Kidney tubule cell (primary cell): Measurements from ENCODE around the gene NME4.
"Not testable (repeated sequence)": the region's sequence is repeated elsewhere in the genome, so short reads cannot be mapped to it uniquely, and the experiment has no call there.

Experiments
- DNase-seq: peaks from one replicate; pipeline ENCODE4 v3.0.0-alpha.2; 2018; ENCODE audit warnings: low spot score

The NME4 gene

GRCh38 chr16:398561-399339, 1.8 kb downstream of the NME4 start:
- DNase-seq: no peak

DNA sequence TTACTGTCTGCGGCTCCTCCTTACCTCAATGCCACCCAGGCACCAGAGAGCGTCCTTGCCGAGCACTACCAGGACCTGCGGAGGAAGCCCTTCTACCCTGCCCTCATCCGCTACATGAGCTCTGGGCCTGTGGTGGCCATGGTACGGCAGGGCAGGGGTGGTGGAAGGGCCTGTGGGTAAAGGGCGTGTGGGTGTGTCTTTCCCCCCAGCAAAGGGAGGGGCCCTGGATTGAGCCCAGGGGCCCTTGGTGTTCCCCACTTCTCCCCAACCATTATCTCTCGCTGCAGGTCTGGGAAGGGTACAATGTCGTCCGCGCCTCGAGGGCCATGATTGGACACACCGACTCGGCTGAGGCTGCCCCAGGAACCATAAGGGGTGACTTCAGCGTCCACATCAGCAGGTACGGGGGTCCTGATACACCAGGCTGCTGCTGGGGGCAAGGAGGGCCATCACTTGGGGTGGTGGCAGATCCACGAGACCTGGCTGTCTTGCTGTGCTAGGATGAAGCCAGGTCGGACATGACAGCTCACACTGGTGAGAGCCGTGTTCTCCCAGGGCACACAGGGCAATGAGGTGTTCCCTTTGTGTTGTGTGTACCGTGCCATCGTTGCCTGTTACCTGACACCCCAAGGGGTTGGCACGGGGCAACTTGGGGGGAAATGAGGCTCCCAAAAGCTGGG, 2.5 kb downstream of the NME4 start:
- DNase-seq: no peak

DNA sequence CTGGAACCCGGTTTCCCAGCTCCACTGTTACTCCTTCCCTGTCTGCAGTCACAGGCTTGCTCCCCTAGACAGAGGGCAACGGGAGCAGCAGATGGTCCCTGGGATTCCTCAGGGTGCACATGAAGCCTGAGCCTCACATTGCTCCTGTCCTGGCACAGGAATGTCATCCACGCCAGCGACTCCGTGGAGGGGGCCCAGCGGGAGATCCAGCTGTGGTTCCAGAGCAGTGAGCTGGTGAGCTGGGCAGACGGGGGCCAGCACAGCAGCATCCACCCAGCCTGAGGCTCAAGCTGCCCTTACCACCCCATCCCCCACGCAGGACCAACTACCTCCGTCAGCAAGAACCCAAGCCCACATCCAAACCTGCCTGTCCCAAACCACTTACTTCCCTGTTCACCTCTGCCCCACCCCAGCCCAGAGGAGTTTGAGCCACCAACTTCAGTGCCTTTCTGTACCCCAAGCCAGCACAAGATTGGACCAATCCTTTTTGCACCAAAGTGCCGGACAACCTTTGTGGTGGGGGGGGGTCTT, 3.1 kb downstream of the NME4 start:
- DNase-seq: no peak

- peak; percentile 87 for DNase-seq
Observed at GRCh38 chr16:401468-402348, 4.7 kb downstream of the NME4 start, which contains the start of gene DECR2. Gene DECR2 (plus strand): TSS chr16:401885. CDS start chr16:401964, 79 bp downstream.

DNA sequence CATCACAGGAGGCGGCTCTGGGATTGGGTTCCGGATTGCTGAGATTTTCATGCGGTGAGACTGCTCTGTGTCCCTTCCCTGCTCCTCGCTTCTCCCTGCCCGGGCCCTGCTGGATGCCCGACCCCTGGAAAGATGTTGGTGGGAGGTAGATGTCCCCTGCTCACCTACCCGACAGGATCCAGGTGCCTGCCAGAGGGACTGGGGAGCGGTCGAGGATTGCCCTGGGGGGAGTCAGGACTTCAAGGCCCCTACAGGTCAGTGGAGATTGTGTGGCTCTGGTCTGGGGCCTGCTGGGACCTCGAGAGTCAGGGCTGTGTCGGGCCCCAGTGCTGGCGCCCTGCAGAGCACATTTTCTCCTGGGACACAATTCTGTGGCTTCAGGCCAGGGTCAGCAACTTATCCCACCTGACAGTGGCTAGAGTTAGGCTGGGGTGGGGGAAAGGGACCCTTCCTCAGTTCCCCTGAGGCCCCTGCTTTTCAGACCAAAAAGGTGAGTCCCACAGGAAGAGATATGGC, 8.0 kb downstream of the NME4 start:
- DNase-seq: no peak

DNA sequence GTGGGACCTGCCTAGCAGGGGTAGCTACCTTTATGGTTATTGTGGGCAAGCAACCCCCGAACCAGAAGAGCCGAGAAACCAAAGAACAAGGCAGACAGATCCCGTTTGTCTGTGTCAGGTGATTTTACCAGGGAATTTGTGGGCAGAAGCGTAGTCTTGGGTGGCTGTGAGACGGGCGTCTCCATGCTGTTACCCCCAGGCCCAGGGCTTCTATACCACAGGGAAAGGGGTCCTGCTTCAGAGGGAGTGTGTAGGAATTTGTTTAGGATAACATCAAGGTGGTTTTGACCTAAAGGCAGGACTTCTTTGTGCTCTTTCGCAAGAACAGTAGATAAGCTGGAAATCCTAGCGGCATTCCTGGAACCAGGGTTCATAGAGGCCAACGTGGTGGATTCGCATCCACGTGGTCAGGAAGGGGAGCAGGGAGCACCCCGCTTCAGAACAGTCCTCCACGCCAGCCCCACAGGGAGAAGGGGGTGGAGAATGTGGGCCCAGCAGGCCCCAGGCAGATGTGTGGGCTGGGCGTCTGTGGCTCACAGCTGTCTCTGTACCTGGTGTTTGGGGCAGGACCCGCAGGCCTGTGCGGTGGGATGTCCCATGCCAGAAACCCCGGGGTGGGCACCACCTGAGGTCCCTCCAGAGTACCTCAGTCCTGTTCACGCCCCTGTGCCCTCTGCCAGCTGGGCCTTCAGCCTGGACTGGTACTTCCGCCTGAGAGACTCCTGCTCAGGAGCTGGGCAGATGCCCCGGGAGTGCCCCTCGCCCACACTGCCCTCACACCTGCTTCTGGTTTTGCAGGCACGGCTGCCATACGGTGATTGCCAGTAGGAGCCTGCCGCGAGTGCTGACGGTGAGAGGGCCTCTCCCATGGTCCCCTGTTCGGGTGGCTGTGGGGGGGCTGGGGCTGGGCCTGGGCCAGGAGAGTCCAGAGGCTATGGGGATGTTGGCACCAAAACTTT, 8.8 kb downstream of the NME4 start:
- no peak for DNase-seq

DNA sequence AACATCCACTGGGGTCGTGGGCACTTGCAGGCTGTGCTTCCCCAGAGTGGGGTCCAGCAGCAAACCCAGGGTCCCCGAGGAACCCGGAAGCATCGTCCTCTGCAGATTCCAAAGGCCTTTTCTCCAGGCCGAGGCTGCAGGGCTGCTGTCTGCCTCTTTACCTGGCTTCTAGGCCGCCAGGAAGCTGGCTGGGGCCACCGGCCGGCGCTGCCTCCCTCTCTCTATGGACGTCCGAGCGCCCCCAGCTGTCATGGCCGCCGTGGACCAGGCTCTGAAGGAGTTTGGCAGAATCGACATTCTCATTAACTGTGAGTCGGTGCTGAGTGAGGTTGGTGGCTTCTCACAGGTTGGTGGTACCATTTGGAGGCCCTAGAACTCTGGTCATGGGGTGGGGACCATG, 10.3 kb downstream of the NME4 start:
- DNase-seq: no peak

GRCh38 chr16:410516-411178, 13.6 kb downstream of the NME4 start:
- DNase-seq: no peak

DNA sequence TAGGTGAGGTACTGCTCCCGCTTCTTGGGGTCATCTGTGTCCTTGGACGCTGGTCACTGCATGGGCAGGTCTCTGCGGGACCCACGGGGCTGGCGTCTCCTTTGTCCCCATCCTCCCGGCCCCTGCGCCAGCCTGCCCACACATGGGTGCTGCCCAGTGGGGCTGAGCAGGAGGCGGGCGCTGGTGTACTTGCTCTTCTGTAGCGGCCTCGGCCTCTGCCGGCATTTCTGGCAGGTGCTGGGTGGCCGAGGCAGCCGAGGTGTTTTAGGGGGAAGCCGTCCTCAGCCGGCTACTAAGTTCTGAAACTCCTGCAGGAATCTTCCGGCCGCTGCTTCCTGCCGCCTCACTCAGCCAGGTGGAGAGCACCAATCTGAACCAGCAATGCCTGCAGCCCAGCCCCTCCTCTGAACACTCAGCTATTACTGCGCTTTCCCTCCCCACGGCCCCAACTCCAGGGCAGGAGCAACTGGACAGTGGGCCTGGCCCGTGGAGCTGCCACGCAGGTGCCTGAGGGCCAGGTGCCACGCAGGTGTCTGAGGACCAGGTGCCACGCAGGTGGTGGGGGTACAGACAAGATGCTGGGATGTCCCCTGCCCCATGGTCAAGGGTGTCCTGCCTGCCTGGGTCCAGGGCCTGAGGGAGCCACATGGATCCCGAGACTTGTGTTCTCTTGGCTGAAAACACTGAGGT, 14.7 kb downstream of the NME4 start:
- DNase-seq: no peak

DNA sequence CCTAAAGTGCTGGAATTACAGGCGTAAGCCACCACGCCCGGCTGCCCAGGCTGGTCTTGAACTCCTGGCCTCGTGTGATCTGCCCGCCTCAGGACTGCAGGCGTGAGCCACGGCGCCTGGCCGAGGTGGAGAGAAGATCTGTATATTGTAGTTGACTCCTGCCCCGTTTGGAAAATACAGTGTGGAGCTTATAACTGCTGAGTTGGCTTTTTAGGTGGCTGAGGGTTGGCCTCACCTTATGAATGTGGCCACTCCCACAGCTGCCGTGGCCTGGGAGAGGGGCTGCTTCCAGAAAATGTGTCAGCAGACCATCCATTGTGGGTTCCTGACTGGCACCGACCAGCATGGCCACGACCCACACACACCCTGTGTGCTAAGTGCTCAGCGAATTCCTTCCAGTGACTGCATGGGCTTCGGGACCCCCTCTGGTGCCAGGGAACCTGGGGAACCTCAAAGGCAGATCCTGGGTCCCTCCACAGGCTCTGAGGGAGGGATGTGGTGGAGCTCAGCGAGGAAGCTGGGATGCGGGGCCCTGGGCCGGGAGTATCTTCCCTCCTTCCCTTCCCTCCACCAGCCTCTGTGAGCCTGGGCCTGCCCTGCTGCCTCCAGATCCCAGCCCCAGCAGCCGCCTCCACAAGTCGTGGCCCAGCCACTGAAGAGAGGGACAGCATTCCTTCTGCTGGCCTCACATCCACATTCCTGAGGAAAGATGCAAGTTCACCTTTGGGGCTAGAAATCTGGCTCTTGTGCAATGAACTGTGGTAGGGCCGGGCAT, 17.6 kb downstream of the NME4 start:
- DNase-seq: peak; percentile 55

DNA sequence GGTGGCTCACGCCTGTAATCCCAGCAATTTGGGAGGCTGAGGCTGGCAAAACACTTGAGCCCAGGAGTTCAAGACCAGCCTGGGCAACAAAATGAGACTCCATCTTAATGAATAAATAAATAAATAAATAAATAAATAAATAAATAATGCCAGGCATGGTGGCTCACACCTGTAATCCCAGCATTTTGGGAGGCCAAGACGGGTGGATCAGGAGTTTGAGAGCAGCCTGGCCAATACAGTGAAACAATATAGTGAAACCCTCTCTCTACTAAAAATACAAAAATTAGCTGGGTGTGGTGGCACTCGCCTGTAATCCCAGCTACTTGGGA, 18.1 kb downstream of the NME4 start:
- DNase-seq: not testable (repeated sequence)

DNA sequence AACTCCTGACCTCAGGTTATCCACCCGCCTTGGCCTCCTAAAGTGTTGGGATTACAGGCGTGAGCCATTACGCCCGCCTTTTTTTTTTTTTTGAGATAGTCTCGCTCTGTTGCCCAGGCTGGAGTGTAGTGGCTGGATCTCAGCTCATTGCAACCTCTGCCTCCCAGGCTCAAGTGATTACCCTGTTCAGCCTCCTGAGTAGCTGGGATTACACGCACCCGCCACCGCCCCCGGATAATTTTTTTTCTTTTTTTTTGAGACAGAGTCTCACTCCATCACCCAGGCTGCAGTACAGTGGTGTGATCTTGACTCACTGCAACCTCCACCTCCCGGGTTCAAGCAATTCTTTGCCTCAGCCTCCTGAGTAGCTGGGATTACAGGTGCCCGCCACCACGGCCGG, 25.2 kb downstream of the NME4 start:
- not testable (repeated sequence) for DNase-seq

- DNase-seq: peak; percentile 91
Observed at GRCh38 chr16:424033-424622, 27.1 kb downstream of the NME4 start.

DNA sequence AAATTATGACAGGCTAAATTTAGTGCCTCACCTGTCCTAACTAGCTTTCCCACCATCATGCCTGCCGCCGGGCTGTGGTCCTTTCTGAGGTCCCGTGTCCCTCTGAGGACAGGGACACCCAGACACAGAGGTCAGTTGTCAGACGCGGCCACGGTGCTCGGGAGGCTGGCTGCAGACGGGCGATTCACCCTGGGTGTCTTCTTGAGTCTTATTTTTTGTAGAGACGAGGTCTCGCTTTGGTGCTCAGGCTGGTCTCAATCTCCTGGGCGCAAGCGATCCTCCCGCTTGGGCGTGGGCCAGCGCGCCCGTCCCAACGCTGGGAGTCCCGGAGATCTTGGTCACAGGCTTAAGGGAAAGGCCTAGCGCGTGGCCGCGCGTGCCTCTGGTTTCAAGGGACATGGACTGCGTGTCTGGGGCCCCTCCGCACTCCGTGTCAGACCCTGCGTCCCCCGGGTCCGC, 27.7 kb downstream of the NME4 start:
- peak; percentile 44 for DNase-seq

- peak; percentile 84 for DNase-seq
Observed at GRCh38 chr16:425082-425718, 28.2 kb downstream of the NME4 start, which contains the start of gene RAB11FIP3. Gene RAB11FIP3 (plus strand): TSS chr16:425649. CDS start chr16:426007, 358 bp downstream.

DNA sequence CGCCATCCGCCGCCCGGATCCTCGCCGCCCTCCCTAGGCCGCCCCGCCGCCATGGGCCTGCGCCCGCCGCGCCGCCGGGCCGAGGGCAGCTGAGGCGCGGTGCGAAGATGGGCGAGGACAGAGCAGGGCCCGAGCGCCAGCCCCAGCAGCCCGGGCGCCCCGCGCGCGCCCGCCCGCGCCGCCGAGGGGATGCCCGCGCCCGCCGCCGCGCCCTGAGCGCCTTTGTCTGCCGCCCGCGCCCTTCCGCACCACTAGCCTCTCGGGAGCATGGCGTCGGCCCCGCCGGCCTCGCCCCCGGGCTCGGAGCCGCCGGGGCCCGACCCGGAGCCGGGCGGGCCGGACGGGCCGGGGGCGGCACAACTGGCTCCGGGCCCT, 28.7 kb downstream of the NME4 start:
- DNase-seq: no peak

GRCh38 chr16:426115-426905, 29.3 kb downstream of the NME4 start:
- peak; percentile 10 for DNase-seq
